HK-2 (cell line): Measurements from ENCODE around the gene PELI2.

Experiments
- DNase-seq: peaks from one replicate; pipeline ENCODE4 v3.0.0-alpha.2; 2018; ENCODE audit not compliant: unreplicated experiment

The PELI2 gene

GRCh38 chr14:56342494-56342942, 224.3 kb downstream of the PELI2 start:
- no peak for DNase-seq

GRCh38 chr14:56349960-56350359, 231.7 kb downstream of the PELI2 start:
- no peak for DNase-seq
